Measurements from ENCODE around the gene MLLT1. TPM values are rescaled to one million over a fixed set of nuclear protein-coding genes. Genes with fewer than 3 reads are reported as not detected.
A peak's percentile ranks its signal among the peaks of the same experiment; 100 is the strongest.

Gene MLLT1
- total and polyA plus RNA-seq, 2 of the 8 experiments (the other 6 are each of a cell fraction or from before 2014, with no cell fraction given), result 18.8 to 45.1 TPM

DNA sequence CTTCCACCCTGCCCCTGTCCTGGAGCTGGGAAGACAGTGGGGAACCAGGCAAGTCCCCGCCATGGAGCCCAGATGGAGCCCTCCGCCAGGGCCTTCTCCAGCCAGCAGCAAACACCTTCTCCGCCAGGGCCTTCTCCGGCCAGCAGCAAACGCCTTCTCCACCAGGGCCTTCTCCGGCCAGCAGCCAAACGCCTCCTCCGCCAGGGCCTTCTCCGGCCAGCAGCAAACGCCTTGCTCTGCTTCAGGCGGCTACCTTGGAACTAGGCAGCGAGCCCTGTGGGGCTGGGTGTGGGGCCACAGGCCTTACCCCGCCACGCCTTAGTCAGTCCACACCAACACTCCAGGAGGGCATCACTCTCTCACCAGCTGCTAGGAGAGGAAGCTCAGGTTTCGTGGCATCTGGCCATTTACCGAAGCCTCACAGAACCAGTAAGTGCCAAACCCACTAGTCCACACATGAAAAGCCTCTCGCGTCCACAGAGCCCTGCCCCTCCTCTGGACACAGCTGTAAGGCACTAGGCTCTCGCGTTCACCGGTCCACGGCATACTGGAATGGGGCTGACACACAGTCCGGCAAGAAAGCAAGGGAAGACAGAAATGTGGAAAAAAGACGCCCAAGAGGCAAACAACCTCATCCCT, 41.0 kb downstream of the MLLT1 start:
- Histone ChIP-seq H4K8ac (ENCODE audit: extremely low read depth, insufficient read depth, low read length) (0 out of 2 replicates have a peak overlapping the region, but pooled peaks have one; percentile 14), H4K91ac (replicated peaks; ENCODE audit: insufficient read length, low read length) (no peak overlapping the region), H3K9ac (replicated peaks in 1 of 4; ENCODE audit: extremely low read depth in 1 of 4, low read depth in 3 of 4, low read length in 3 of 4) (no peak overlapping the region; a peak in 1 of 7 replicates), H3K36me3 (ENCODE audit: control insufficient read depth in 2 of 4, insufficient read depth in 4 of 4, low read length in 3 of 4) (no peaks in the 10 kb centered on the region; a peak in 4 of 8 replicates), H3K4me1 (replicated peaks in 1 of 4; ENCODE audit: control insufficient read depth in 3 of 4, insufficient read depth in 4 of 4, low read length in 3 of 4) (peaks cover 0 to 12% (median 1%) of the 10 kb centered on the region in 4 experiments; a peak in 3 of 7 replicates), H2AFZ (ENCODE audit: low read length) (no peak overlapping the region), H4K5ac (ENCODE audit: insufficient read length, low read depth, low read length) (no peak overlapping the region), H3K23me2 (ENCODE audit: low read depth, low read length) (peaks cover 4% of the 10 kb centered on the region; the same call in 1 of the 2 replicates), H3K4ac (replicated peaks; ENCODE audit: insufficient read length, low read depth, low read length) (no peak overlapping the region), H4K20me1 (replicated peaks in 1 of 2; ENCODE audit: control insufficient read depth in 1 of 2, insufficient read depth in 2 of 2, low read length in 2 of 2) (peaks cover 28 to 58% of the 10 kb centered on the region in 2 experiments), H3K14ac (ENCODE audit: insufficient read length) (no peak overlapping the region), H3K4me3 (ENCODE audit: extremely low read depth in 1 of 4, insufficient read depth in 2 of 4, low read depth in 3 of 4, low read length in 4 of 4) (no peak overlapping the region), H3K27me3 (replicated peaks in 1 of 4; ENCODE audit: control insufficient read depth in 3 of 4, extremely low read depth in 1 of 4, insufficient read depth in 3 of 4, low read length in 3 of 4) (no peaks in the 10 kb centered on the region; a peak in 1 of 7 replicates), H2AK5ac (ENCODE audit: low read depth, low read length) (no peak overlapping the region), H3K18ac (ENCODE audit: extremely low read depth, low read length) (no peak overlapping the region), H2BK12ac (ENCODE audit: low read depth, low read length) (no peak overlapping the region), H3K4me2 (ENCODE audit: insufficient read depth in 1 of 2, low read depth in 2 of 2, low read length in 2 of 2) (no peak overlapping the region), H2BK15ac (ENCODE audit: low read length) (no peak overlapping the region), H2BK120ac (replicated peaks; ENCODE audit: low read depth, low read length) (no peak overlapping the region), H2BK5ac (ENCODE audit: low read depth, low read length) (no peak overlapping the region), H3K23ac (ENCODE audit: insufficient read length) (no peak overlapping the region), H3K27ac (ENCODE audit: low read depth, low read length) (no peak overlapping the region), H2BK20ac (ENCODE audit: low read length) (no peak overlapping the region), H3K79me1 (ENCODE audit: low read depth, low read length) (peaks cover 45% of the 10 kb centered on the region), H3K79me2 (ENCODE audit: control insufficient read depth in 1 of 2, insufficient read depth in 2 of 2, low read length in 2 of 2) (peaks cover 5 to 91% of the 10 kb centered on the region in 2 experiments), H3K9me3 (ENCODE audit: insufficient read depth in 2 of 2, low read depth in 1 of 2, low read length in 1 of 2) (no peaks in the 10 kb centered on the region), H3K56ac (replicated peaks; ENCODE audit: insufficient read length, low read depth, low read length) (no peak overlapping the region)
- TF ChIP-seq RNF2 (IDR thresholded peaks at IDR 0.05; ENCODE audit: borderline replicate concordance, low read depth, low read length, missing control alignments, poor library complexity, severe bottlenecking) (no peak), NRF1 (IDR thresholded peaks at IDR 0.05; ENCODE audit: low read depth, low read length) (no peak), HDAC6 (IDR thresholded peaks at IDR 0.05; ENCODE audit: low read depth, low read length) (no peak), KDM1A (IDR thresholded peaks at IDR 0.05; ENCODE audit: borderline replicate concordance, low read length) (no peak), SAP30 (IDR thresholded peaks at IDR 0.05; ENCODE audit: insufficient read depth, insufficient replicate concordance, low read length) (no peak)
- DNase-seq (ENCODE audit: low read depth in 1 of 2, low spot score in 2 of 2) (no peak), FAIRE-seq (no peak)
- ChIA-PET POLR2A (ENCODE audit: partially characterized antibody) (interaction anchor here (0.6 to 0.7 kb wide), 2 partner anchors 12 to 16 kb away, joined by 3 read pairs; no protein-coding TSS in a partner anchor), CTCF (ENCODE audit: partially characterized antibody) (interaction anchor here (1.1 to 3.7 kb wide), 6 partner anchors 9 to 32 kb away, joined by 3 to 19 read pairs (median 5); no protein-coding TSS in a partner anchor)
- 90% methylated on average over 19 of the region's 24 CpGs; no CpG with 5 or more reads in 1 of the 2 experiments for WGBS, 2 experiments (ENCODE audit: extremely low coverage in 1 of 2, insufficient coverage in 1 of 2, insufficient read length in 1 of 2, insufficient replicate concordance in 2 of 2, low coverage in 1 of 2, low lambda C conversion rate in 2 of 2, missing lambda C conversion rate in 1 of 2)
